ENCODE results near the gene SNURF. TPM values are rescaled to one million over a fixed set of nuclear protein-coding genes. Genes with fewer than 3 reads are reported as not detected.
"Not testable (repeated sequence)": the region's sequence is repeated elsewhere in the genome, so short reads cannot be mapped to it uniquely, and the experiment has no call there.

Gene SNURF
- total and polyA plus RNA-seq, 2 donors from 2014 or later = 8.3 to 19.1 TPM

DNA sequence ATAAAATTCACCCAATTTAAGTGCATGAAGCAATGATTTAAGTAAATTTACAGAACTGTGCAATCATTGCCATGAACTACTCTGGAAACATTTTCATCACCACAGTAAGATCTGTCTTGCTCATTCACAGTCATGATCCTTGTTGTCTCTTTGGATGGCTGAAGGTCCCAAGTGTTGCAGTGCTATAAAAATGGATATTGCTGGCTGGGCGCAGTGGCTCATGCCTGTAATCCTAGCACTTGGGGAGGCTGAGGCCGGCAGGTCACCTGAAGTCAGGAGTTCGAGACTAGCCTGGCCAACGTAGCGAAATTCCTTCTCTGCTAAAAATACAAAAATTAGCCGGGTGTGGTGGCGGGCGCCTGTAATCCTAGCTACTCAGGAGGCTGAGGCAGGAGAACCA, 17.0 kb downstream of the SNURF start:
- no peaks in the 10 kb centered on the region for H3K27me3 ChIP-seq (ENCODE audit: control insufficient read depth, insufficient read depth, low read length)
- no peak overlapping the region for H3K9ac ChIP-seq (ENCODE audit: low read length in 3 of 3)
- no peaks in the 10 kb centered on the region for H3K4me1 ChIP-seq (ENCODE audit: control insufficient read depth in 2 of 3, insufficient read depth in 2 of 3, low read depth in 1 of 3, low read length in 3 of 3)
- peaks cover 6 to 26% (median 11%) of the 10 kb centered on the region in 3 donors for H3K36me3 ChIP-seq (ENCODE audit: control insufficient read depth in 2 of 3, insufficient read depth in 3 of 3, low read length in 3 of 3)
- DNase-seq (no peak), FAIRE-seq (no peak)
- peaks cover 0 to 4% (median 0%) of the 10 kb centered on the region in 3 donors for H3K9me3 ChIP-seq (ENCODE audit: control insufficient read depth in 2 of 3, insufficient read depth in 1 of 3, low read length in 3 of 3)
- no peak overlapping the region for H3K27ac ChIP-seq (ENCODE audit: low read depth in 2 of 2, low read length in 2 of 2)
- TF ChIP-seq CTCF (IDR thresholded peaks at IDR 0.05; ENCODE audit: borderline replicate concordance, extremely low read depth, insufficient read depth) = no peak
- H3K4me3 ChIP-seq (ENCODE audit: low read length in 3 of 3) = no peak overlapping the region
- intact Hi-C loops (cut with DNase I) = no loop called here

- FAIRE-seq; H3K4me3 ChIP-seq (ENCODE audit: low read length in 3 of 3); H3K27ac ChIP-seq (ENCODE audit: low read depth in 2 of 2, low read length in 2 of 2); H3K9ac ChIP-seq (ENCODE audit: low read length in 3 of 3); intact Hi-C loops (cut with DNase I); H3K27me3 ChIP-seq (ENCODE audit: control insufficient read depth, insufficient read depth, low read length); H3K9me3 ChIP-seq (ENCODE audit: control insufficient read depth in 2 of 3, insufficient read depth in 1 of 3, low read length in 3 of 3); H3K4me1 ChIP-seq (ENCODE audit: control insufficient read depth in 2 of 3, insufficient read depth in 2 of 3, low read depth in 1 of 3, low read length in 3 of 3); DNase-seq: not testable (repeated sequence)
- H3K36me3 ChIP-seq (ENCODE audit: control insufficient read depth in 2 of 3, insufficient read depth in 3 of 3, low read length in 3 of 3) = peaks cover 6 to 34% (median 11%) of the 10 kb centered on the region in 3 donors
Observed at GRCh38 chr15:24972707-24973106, 17.9 kb downstream of the SNURF start.

DNA sequence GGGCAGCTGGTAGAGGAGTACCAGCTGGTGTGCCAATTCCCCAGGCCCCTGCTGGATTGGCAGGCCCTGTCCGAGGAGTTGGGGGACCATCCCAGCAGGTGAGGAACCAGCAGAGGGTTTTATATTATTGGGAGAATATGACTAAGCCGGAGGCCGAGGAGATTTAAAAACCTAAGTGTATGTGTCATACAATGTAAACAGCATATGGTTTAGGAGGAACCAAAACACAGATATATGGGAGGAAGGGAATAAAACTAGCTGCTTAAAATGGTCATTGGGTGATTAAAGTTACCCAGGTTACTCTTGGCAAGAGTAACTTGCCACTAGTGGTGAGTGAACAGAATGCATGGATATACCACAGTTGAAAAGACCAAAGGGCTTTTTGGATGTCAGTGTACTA, 22.1 kb downstream of the SNURF start:
- Histone ChIP-seq H3K9me3 (ENCODE audit: control insufficient read depth in 2 of 3, insufficient read depth in 1 of 3, low read length in 3 of 3) (peaks cover 0 to 4% (median 2%) of the 10 kb centered on the region in 3 donors), H3K4me3 (ENCODE audit: low read length in 3 of 3) (no peak overlapping the region), H3K27ac (ENCODE audit: low read depth in 2 of 2, low read length in 2 of 2) (no peak overlapping the region), H3K9ac (ENCODE audit: low read length in 3 of 3) (no peak overlapping the region), H3K27me3 (ENCODE audit: control insufficient read depth, insufficient read depth, low read length) (no peaks in the 10 kb centered on the region), H3K4me1 (ENCODE audit: control insufficient read depth in 2 of 3, insufficient read depth in 2 of 3, low read depth in 1 of 3, low read length in 3 of 3) (no peaks in the 10 kb centered on the region), H3K36me3 (ENCODE audit: control insufficient read depth in 2 of 3, insufficient read depth in 3 of 3, low read length in 3 of 3) (peaks cover 2 to 47% (median 28%) of the 10 kb centered on the region in 3 donors)
- FAIRE-seq = no peak
- DNase-seq = no peak
- intact Hi-C loops (cut with DNase I) = loop anchor here (5.0 kb wide), 1 partner anchor 50 kb away; no protein-coding TSS in a partner anchor
- TF ChIP-seq CTCF (IDR thresholded peaks at IDR 0.05; ENCODE audit: borderline replicate concordance, extremely low read depth, insufficient read depth) = no peak

- intact Hi-C loops (cut with DNase I) = loop anchor here (5.0 kb wide), 1 partner anchor 50 kb away; no protein-coding TSS in a partner anchor
- TF ChIP-seq CTCF (IDR thresholded peaks at IDR 0.05; ENCODE audit: borderline replicate concordance, extremely low read depth, insufficient read depth) = no peak
- no peak for DNase-seq
- Histone ChIP-seq H3K36me3 (ENCODE audit: control insufficient read depth in 2 of 3, insufficient read depth in 3 of 3, low read length in 3 of 3) (peaks cover 2 to 55% (median 28%) of the 10 kb centered on the region in 3 donors), H3K9ac (ENCODE audit: low read length in 3 of 3) (no peak overlapping the region), H3K9me3 (ENCODE audit: control insufficient read depth in 2 of 3, insufficient read depth in 1 of 3, low read length in 3 of 3) (peaks cover 0 to 4% (median 2%) of the 10 kb centered on the region in 3 donors), H3K27ac (ENCODE audit: low read depth in 2 of 2, low read length in 2 of 2) (no peak overlapping the region), H3K27me3 (ENCODE audit: control insufficient read depth, insufficient read depth, low read length) (no peaks in the 10 kb centered on the region), H3K4me1 (ENCODE audit: control insufficient read depth in 2 of 3, insufficient read depth in 2 of 3, low read depth in 1 of 3, low read length in 3 of 3) (no peaks in the 10 kb centered on the region), H3K4me3 (ENCODE audit: low read length in 3 of 3) (no peak overlapping the region)
- no peak for FAIRE-seq
Observed at GRCh38 chr15:24977686-24978085, 22.9 kb downstream of the SNURF start.
